CD4-positive, alpha-beta memory T cell (primary cell): Measurements from ENCODE around the gene CKAP2L. TPM values are rescaled to one million over a fixed set of nuclear protein-coding genes. Genes with fewer than 3 reads are reported as not detected.

Experiments used
- CTCF ChIA-PET: fragments of 350-600 bp; sonication (Branson Sonifier 250); formaldehyde crosslinking; loops from one replicate; lab custom pipeline; 2021; ENCODE audit warnings: inconsistent platforms; ENCODE audit not compliant: partially characterized antibody; lab: Charles Lee
- POLR2A ChIA-PET: fragments of 350-600 bp; sonication (Branson Sonifier 250); formaldehyde crosslinking; loops from one replicate; lab custom pipeline; 2021; ENCODE audit not compliant: partially characterized antibody; lab: Charles Lee
- DNase-seq, 5 donors: peaks; one replicate each; pipeline versions ENCODE4 v3.0.0 to v3.0.0-alpha.2; 2020 to 2022; ENCODE audit warnings: mixed read lengths in 1 of 5
- H3K27ac ChIP-seq: one replicate; pipeline ENCODE4 v1.7.0; 2013; ENCODE audit warnings: low read depth, low read length
- H3K27me3 ChIP-seq: 2 replicates; pipeline ENCODE4 v1.7.0; 2013; ENCODE audit warnings: mild to moderate bottlenecking, low read length, moderate library complexity; ENCODE audit not compliant: insufficient read depth
- H3K36me3 ChIP-seq: 2 replicates; pipeline ENCODE4 v1.7.0; 2013; ENCODE audit warnings: mild to moderate bottlenecking, low read length, moderate library complexity; ENCODE audit not compliant: insufficient read depth
- H3K4me1 ChIP-seq: 2 replicates; pipeline ENCODE4 v1.7.0; 2013; ENCODE audit warnings: mild to moderate bottlenecking, low read length, moderate library complexity; ENCODE audit not compliant: insufficient read depth
- H3K4me3 ChIP-seq, 2 donors: one replicate each; pipeline ENCODE4 v1.7.0; 2013; ENCODE audit warnings: low read length in 2 of 2, mild to moderate bottlenecking in 1 of 2
- H3K9me3 ChIP-seq, 2 donors: one replicate each; pipeline ENCODE4 v1.7.0; 2013; ENCODE audit warnings: low read length in 2 of 2, control low read depth in 1 of 2; ENCODE audit not compliant: control insufficient read depth in 1 of 2
- H3K27ac Mint-ChIP-seq, 7 donors: one replicate each; pipeline ENCODE4 v1.8.0; 2020 to 2021; ENCODE audit warnings: mixed read lengths in 7 of 7, mild to moderate bottlenecking in 6 of 7, inconsistent platforms in 3 of 7, moderate library complexity in 3 of 7
- H3K27me3 Mint-ChIP-seq, 2 donors: one replicate each; pipeline ENCODE4 v1.8.0; 2020 to 2021; ENCODE audit warnings: mixed read lengths in 2 of 2
- H3K36me3 Mint-ChIP-seq, 2 donors: one replicate each; pipeline ENCODE4 v1.8.0; 2020 to 2021; ENCODE audit warnings: mixed read lengths in 2 of 2, inconsistent platforms in 1 of 2, mild to moderate bottlenecking in 1 of 2
- H3K4me1 Mint-ChIP-seq, 4 donors: one replicate each; pipeline ENCODE4 v1.8.0; 2020 to 2021; ENCODE audit warnings: mixed read lengths in 4 of 4, mild to moderate bottlenecking in 1 of 4
- H3K4me3 Mint-ChIP-seq, 8 donors: one replicate each; pipeline ENCODE4 v1.8.0; 2020 to 2021; ENCODE audit warnings: mixed read lengths in 8 of 8, mild to moderate bottlenecking in 7 of 8, moderate library complexity in 6 of 8, inconsistent platforms in 3 of 8
- H3K9me3 Mint-ChIP-seq, 8 donors: one replicate each; pipeline ENCODE4 v1.8.0; 2020 to 2021; ENCODE audit warnings: mixed read lengths in 8 of 8, mild to moderate bottlenecking in 5 of 8, inconsistent platforms in 3 of 8, moderate library complexity in 1 of 8
- intact Hi-C: fragments of 100-400 bp; cut with micrococcal nuclease; formaldehyde crosslinking; loops from one replicate; pipeline ENCODE4 v1.15.1; 2023
- polyA plus RNA-seq, 2 donors: library from polyadenylated mRNA; unstranded; fragments of 300-500 nt; fragmentation: Illumina TruSeq; gene quantifications; one replicate each; pipeline ENCODE4 v1.2.3, GENCODE V29; 2021
- total RNA-seq, 2 experiments: library from RNA; stranded (reverse); gene quantifications; one replicate each; pipeline ENCODE4 v1.2.3, GENCODE V29; 2021

CKAP2L gene
- total and polyA plus RNA-seq, 4 experiments from 2014 or later: 0.06 to 0.21 TPM; not detected in 2

DNA sequence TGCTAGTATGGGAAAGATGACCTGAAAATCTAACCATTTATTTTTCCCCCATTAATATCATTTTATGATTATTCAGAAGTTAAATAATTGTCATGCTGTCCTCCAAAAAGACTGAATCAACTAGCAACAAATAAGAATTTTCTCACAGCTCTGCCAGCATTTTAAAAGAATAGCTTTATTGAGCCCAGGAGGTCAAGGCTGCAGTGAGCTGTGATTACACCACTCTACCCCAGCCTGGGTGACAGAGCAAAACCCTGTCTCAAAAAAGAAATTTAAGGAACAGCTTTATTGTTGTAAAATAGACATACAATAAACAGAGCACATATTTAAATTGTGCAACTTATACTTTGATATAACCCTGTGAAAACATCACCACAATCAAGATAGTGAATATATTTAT, 44.7 kb upstream of the CKAP2L start:
- Mint-ChIP-seq H3K9me3 (peaks cover 0 to 16% (median 9%) of the 10 kb centered on the region in 8 donors), H3K36me3 (no peaks in the 10 kb centered on the region), H3K4me1 (peaks cover 11 to 25% (median 17%) of the 10 kb centered on the region in 4 donors), H3K27ac (no peak overlapping the region), H3K4me3 (no peak overlapping the region), H3K27me3 (no peaks in the 10 kb centered on the region)
- Histone ChIP-seq H3K27me3 (no peaks in the 10 kb centered on the region), H3K4me1 (peaks cover 18% of the 10 kb centered on the region), H3K27ac (no peak overlapping the region), H3K4me3 (no peak overlapping the region), H3K36me3 (no peaks in the 10 kb centered on the region), H3K9me3 (no peaks in the 10 kb centered on the region)
- ChIA-PET POLR2A (no interaction called here), CTCF (interaction anchor here (0.7 kb wide), 1 partner anchor 76 kb away, joined by 3 read pairs; no protein-coding TSS in a partner anchor)
- no peak for DNase-seq
- intact Hi-C loops: no loop called here

DNA sequence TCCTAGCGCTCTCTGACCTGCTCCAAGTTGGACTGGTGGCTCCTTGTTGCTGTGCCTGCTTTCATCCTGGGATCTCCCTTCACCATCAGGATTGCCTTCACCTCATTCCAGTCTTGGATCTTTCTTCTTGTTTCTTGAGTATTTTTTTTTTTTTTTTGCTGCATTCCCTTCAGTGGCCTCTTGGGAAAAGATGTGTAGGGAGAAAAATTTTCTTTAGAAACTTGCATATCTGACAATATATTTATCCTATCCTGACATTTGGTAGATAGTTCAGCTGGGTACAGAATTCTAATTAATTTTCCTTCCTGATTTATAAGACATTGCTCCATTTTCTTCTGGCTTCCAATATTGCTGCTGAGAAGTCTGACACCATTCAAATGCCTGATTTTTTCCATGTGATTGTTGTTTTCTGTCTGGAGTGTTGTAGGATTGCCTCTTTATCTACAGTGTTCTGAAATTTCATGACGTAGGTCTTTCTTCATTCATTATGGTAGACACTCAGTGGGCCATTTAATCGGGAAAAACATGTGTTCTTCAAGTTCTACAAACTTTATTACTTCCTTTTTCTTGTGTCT, 42.9 kb upstream of the CKAP2L start:
- Histone ChIP-seq H3K36me3 (no peaks in the 10 kb centered on the region), H3K4me1 (peaks cover 9% of the 10 kb centered on the region), H3K9me3 (no peaks in the 10 kb centered on the region), H3K4me3 (no peak overlapping the region), H3K27ac (no peak overlapping the region), H3K27me3 (no peaks in the 10 kb centered on the region)
- Mint-ChIP-seq H3K36me3 (no peaks in the 10 kb centered on the region), H3K27ac (no peak overlapping the region), H3K9me3 (peaks cover 0 to 16% (median 9%) of the 10 kb centered on the region in 8 donors), H3K27me3 (no peaks in the 10 kb centered on the region), H3K4me1 (peaks cover 10 to 14% (median 13%) of the 10 kb centered on the region in 4 donors), H3K4me3 (no peak overlapping the region)
- no peak for DNase-seq
- ChIA-PET CTCF (no interaction called here), POLR2A (no interaction called here)
- intact Hi-C loops: no loop called here

DNA sequence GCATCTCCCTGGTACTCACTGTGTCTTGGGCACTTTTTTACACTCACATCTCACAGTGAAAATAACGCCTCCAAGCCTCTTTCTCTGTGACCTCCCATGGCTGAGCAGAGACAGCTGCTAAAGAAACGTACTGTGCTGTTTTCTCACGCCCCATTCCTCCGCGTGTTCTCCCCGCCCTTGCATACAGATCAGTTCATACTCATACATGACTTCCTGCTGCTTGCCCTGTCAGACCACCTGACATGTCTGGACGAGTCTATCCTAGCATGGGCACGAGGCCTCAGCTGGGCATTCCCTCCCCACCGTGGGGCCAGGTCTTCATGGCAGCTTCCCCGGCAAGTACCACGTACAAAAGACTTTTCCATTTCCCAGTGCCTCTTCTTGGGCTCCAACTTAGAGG, 41.1 kb upstream of the CKAP2L start:
- H3K9me3 ChIP-seq: no peaks in the 10 kb centered on the region
- intact Hi-C loops: no loop called here
- no peaks in the 10 kb centered on the region for H3K27me3 Mint-ChIP-seq
- H3K4me3 ChIP-seq: no peak overlapping the region
- H3K4me1 ChIP-seq: no peaks in the 10 kb centered on the region
- no peak overlapping the region for H3K27ac ChIP-seq
- H3K4me3 Mint-ChIP-seq: peak overlapping the region in 1 of 8 donors; percentile 9
- DNase-seq: no peak
- peak overlapping the region in 3 of 7 donors; percentile 31 to 65 (median 43) for H3K27ac Mint-ChIP-seq
- no peaks in the 10 kb centered on the region for H3K36me3 ChIP-seq
- H3K36me3 Mint-ChIP-seq: no peaks in the 10 kb centered on the region
- ChIA-PET CTCF (no interaction called here), POLR2A (no interaction called here)
- H3K4me1 Mint-ChIP-seq: peaks cover 0 to 1% (median 0%) of the 10 kb centered on the region in 4 donors
- peaks cover 0 to 15% (median 9%) of the 10 kb centered on the region in 8 donors for H3K9me3 Mint-ChIP-seq
- H3K27me3 ChIP-seq: no peaks in the 10 kb centered on the region

DNA sequence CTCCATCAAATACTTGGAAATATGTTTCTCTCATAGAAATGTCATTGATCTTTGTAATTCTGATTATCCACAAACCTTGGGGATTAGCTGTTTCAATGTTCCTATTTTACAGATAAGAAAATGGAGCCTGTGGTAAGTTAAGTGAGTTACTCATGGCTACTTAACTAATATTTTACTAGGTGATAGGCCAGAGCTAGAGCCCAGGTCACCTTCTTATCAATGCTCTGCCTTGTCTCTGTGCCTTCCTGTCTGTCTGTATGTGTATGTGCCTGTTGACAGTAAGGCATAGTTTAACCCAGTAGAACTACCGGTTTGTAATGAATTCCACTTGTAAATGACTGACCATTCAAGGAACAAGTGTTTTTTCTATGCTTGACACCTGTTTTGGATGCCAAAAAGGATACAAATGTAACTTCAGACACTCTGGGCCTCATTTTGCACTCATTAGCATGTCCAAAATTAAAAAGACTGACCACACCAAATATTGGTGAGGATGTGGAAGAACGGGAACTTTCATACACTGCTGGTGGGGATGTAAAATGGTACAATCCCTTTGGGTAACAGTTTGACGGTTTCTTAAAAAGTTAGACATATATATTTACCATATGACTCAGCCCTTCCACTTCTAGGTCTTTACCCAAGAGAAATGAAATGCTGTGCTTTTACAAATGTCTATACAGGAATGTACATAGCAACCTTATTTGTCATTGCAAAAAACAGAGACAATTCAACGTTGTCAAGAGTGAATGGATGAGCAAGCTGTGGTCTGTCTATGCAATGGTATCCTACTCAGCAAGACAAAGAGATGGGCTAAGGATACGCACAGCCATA, 39.5 kb upstream of the CKAP2L start:
- H3K36me3 Mint-ChIP-seq: no peaks in the 10 kb centered on the region
- ChIA-PET CTCF (no interaction called here), POLR2A (no interaction called here)
- peaks cover 0 to 1% (median 0%) of the 10 kb centered on the region in 4 donors for H3K4me1 Mint-ChIP-seq
- H3K4me3 Mint-ChIP-seq: no peak overlapping the region
- H3K9me3 ChIP-seq: no peaks in the 10 kb centered on the region
- no peaks in the 10 kb centered on the region for H3K4me1 ChIP-seq
- H3K36me3 ChIP-seq: no peaks in the 10 kb centered on the region
- no peaks in the 10 kb centered on the region for H3K27me3 Mint-ChIP-seq
- no peak for DNase-seq
- intact Hi-C loops: no loop called here
- H3K9me3 Mint-ChIP-seq: peaks cover 0 to 14% (median 8%) of the 10 kb centered on the region in 8 donors
- H3K27ac ChIP-seq: no peak overlapping the region
- H3K4me3 ChIP-seq: no peak overlapping the region
- H3K27ac Mint-ChIP-seq: no peak overlapping the region
- H3K27me3 ChIP-seq: no peaks in the 10 kb centered on the region

DNA sequence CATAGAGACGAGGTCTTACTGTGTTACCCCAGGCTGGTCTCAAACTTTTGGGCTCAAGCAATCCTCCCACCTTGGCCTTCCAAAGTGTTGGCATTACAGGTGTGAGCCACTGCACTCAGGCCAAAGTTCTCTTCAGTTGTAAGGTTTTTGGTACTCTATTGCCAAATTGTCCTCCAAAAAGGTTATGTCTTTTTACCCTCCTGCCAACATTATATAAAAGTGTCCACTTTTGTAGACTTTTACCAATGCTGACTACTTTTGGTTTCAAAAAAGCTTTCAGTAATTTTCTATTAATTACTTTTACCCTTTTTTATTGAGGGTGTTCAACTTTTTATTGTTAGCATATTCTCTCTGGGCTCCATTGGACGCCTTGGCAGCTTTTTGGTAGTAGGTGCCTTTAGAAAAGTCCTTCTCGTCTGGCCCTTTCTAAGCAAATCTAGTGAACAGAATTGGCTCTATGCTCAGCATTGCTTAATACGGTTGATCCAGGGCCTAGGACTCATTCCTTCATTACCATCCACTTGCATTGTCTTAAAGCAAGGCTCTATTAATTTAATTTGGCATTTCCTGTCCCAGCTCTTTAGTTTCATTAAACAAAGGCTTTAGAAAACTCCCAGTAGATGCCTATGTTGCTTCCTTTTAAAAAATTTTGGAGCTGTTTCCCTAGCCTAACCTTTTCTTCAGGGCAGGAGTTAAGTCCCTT, 36.6 kb upstream of the CKAP2L start:
- ChIA-PET POLR2A (no interaction called here), CTCF (interaction anchor here (0.9 to 1.9 kb wide), 2 partner anchors 52 to 140 kb away, joined by 4 to 7 read pairs; no protein-coding TSS in a partner anchor)
- intact Hi-C loops: no loop called here

DNA sequence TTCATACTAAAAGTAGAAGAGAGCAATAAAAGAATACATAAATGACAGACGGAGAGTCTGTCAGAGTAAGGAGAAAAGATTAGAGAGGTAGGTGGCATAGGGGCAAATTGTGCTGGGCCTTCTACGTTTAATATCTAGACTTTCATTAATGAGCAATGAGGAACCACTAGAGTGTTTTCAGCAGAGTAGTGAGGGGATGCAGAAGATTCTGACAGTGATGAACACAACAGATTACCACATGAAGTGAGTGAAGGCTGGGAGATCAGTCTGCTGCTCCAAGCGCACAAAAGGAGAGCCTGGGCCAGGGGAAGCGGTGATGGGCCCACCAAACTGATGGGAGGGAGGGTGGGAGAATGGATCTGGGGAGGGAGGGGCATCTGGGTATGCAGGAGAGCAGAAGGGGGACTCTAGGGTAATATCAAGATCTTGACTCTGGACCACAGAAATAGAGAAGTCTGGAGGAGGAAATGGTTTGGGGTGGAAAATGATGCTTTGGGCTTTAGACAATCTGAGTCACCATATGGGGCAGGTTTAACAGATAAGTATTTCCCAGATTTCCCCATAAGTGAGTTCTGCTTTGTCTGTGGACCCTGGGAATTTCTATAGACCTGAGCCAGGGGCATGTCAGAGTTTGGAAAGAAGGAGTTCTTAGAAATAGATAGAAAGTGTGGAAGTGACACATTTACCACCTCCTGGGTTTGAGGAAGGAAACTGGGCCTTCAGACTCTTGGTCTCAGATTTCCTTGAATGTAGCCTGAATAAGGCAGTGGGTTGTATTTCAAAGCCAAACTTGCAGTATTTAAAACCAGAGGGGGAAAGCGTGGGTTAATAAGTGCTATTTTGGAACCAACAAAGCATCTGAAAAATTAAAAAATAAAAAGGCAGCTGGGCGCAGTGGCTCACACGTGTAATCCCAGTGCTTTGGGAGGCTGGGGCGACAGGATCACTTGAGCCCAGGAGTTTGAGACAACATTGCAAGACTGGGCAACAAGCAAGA, 34.9 kb upstream of the CKAP2L start:
- CTCF ChIA-PET: no interaction called here
- Mint-ChIP-seq H3K27me3 (peaks cover 0 to 1% of the 10 kb centered on the region in 2 donors), H3K27ac (peak overlapping the region in 1 of 7 donors; percentile 19), H3K4me1 (peaks cover 0 to 1% (median under 1%) of the 10 kb centered on the region in 4 donors), H3K4me3 (no peak overlapping the region), H3K9me3 (peaks cover 0 to 5% (median 0%) of the 10 kb centered on the region in 8 donors), H3K36me3 (no peaks in the 10 kb centered on the region)
- Histone ChIP-seq H3K9me3 (no peaks in the 10 kb centered on the region), H3K27ac (no peak overlapping the region), H3K4me3 (no peak overlapping the region), H3K27me3 (no peaks in the 10 kb centered on the region), H3K36me3 (no peaks in the 10 kb centered on the region), H3K4me1 (no peaks in the 10 kb centered on the region)
- POLR2A ChIA-PET: no interaction called here
- intact Hi-C loops: no loop called here
- no peak for DNase-seq

More for the DNA sequence above, 36.6 kb upstream of the CKAP2L start:
- Histone ChIP-seq H3K36me3 (no peaks in the 10 kb centered on the region), H3K27me3 (no peaks in the 10 kb centered on the region), H3K27ac (no peak overlapping the region), H3K9me3 (no peaks in the 10 kb centered on the region), H3K4me1 (no peaks in the 10 kb centered on the region), H3K4me3 (no peak overlapping the region)
- Mint-ChIP-seq H3K9me3 (peaks cover 0 to 4% (median 0%) of the 10 kb centered on the region in 8 donors), H3K4me3 (no peak overlapping the region), H3K27ac (no peak overlapping the region), H3K36me3 (no peaks in the 10 kb centered on the region), H3K4me1 (peaks cover 0 to 1% (median 0%) of the 10 kb centered on the region in 4 donors), H3K27me3 (peaks cover 0 to 1% of the 10 kb centered on the region in 2 donors)
- DNase-seq: no peak
